Neuronal stem cell (in vitro differentiated cells): ENCODE results near the gene ZNF579.
A peak's percentile ranks its signal among the peaks of the same experiment; 100 is the strongest.
"Not testable (repeated sequence)": the region's sequence is repeated elsewhere in the genome, so short reads cannot be mapped to it uniquely, and the experiment has no call there.

Experiments used
- DNase-seq: peaks from one replicate; pipeline ENCODE4 v3.0.0-alpha.2; 2013; ENCODE audit warnings: low spot score
- H2AFZ ChIP-seq: one replicate; pipeline ENCODE4 v1.6.1; 2013; ENCODE audit warnings: mild to moderate bottlenecking, low read length, inconsistent platforms
- H2AK5ac ChIP-seq: 2 replicates; pipeline ENCODE4 v1.6.1; 2013; ENCODE audit warnings: low read depth, mild to moderate bottlenecking, inconsistent platforms, low read length, moderate library complexity, mixed read lengths
- H2BK120ac ChIP-seq: 2 replicates; pipeline ENCODE4 v1.6.1; 2013; ENCODE audit warnings: low read depth, mild to moderate bottlenecking, inconsistent platforms, low read length, moderate library complexity, mixed read lengths
- H2BK12ac ChIP-seq: one replicate; pipeline ENCODE4 v1.6.1; 2013; ENCODE audit warnings: low read length, inconsistent platforms
- H2BK15ac ChIP-seq: 2 replicates; pipeline ENCODE4 v1.6.1; 2013; ENCODE audit warnings: mild to moderate bottlenecking, low read length, inconsistent platforms, mixed read lengths
- H2BK5ac ChIP-seq: one replicate; pipeline ENCODE4 v1.6.1; 2013; ENCODE audit warnings: inconsistent platforms, mild to moderate bottlenecking, low read length, moderate library complexity
- H3K14ac ChIP-seq: one replicate; pipeline ENCODE4 v1.6.1; 2013; ENCODE audit warnings: low read length, inconsistent platforms
- H3K18ac ChIP-seq: 2 replicates; pipeline ENCODE4 v1.6.1; 2013; ENCODE audit warnings: low read length, inconsistent platforms
- H3K23ac ChIP-seq: 2 replicates; pipeline ENCODE4 v1.6.1; 2013; ENCODE audit warnings: low read depth, mild to moderate bottlenecking, mixed read lengths, low read length, inconsistent platforms; ENCODE audit not compliant: poor library complexity
- H3K27ac ChIP-seq: replicated peaks from 3 replicates; pipeline ENCODE4 v1.5.1; 2013; ENCODE audit warnings: low read length, inconsistent platforms
- H3K27me3 ChIP-seq, 3 experiments: 2 replicates each; pipeline ENCODE4 v1.6.1; 2013; ENCODE audit warnings: low read length in 3 of 3, mild to moderate bottlenecking in 2 of 3, inconsistent platforms in 1 of 3, low read depth in 1 of 3, mixed read lengths in 1 of 3, moderate library complexity in 1 of 3; ENCODE audit not compliant: control insufficient read depth in 3 of 3, insufficient read depth in 3 of 3
- H3K36me3 ChIP-seq, 2 donors: replicated peaks in 1 of 2; 2 replicates each; pipeline ENCODE4 v1.6.1; 2013; ENCODE audit warnings: low read length in 2 of 2; ENCODE audit not compliant: control insufficient read depth in 2 of 2, insufficient read depth in 2 of 2
- H3K4ac ChIP-seq: 2 replicates; pipeline ENCODE4 v1.6.1; 2013; ENCODE audit warnings: inconsistent platforms, mild to moderate bottlenecking, low read length, moderate library complexity
- H3K4me1 ChIP-seq, 2 donors: 1 replicate in 1 of 2; 2 replicates in 1 of 2; pipeline ENCODE4 v1.6.1; 2013; ENCODE audit warnings: low read length in 2 of 2, low read depth in 1 of 2; ENCODE audit not compliant: control insufficient read depth in 2 of 2, insufficient read depth in 1 of 2
- H3K4me2 ChIP-seq: one replicate; pipeline ENCODE4 v1.6.1; 2013; ENCODE audit warnings: mild to moderate bottlenecking, low read length, inconsistent platforms; ENCODE audit not compliant: insufficient read depth, poor library complexity, severe bottlenecking
- H3K4me3 ChIP-seq, 2 donors: 2 replicates each; pipeline ENCODE4 v1.5.1; 2013; ENCODE audit warnings: low read length in 2 of 2, mild to moderate bottlenecking in 2 of 2, inconsistent platforms in 1 of 2, moderate library complexity in 1 of 2
- H3K79me1 ChIP-seq: one replicate; pipeline ENCODE4 v1.6.1; 2013; ENCODE audit warnings: low read depth, mild to moderate bottlenecking, inconsistent platforms, low read length, moderate library complexity
- H3K9ac ChIP-seq: one replicate; pipeline ENCODE4 v1.6.1; 2013; ENCODE audit warnings: mild to moderate bottlenecking, low read depth, low read length, inconsistent platforms; ENCODE audit not compliant: poor library complexity
- H3K9me3 ChIP-seq, 2 donors: replicated peaks in 1 of 2; 2 replicates each; pipeline versions ENCODE3 to v1.6.1; 2013; ENCODE audit warnings: low read length in 2 of 2, mild to moderate bottlenecking in 2 of 2, inconsistent platforms in 1 of 2, low read depth in 1 of 2, mixed read lengths in 1 of 2, moderate library complexity in 1 of 2; ENCODE audit not compliant: control insufficient read depth in 2 of 2, insufficient read depth in 1 of 2
- H4K8ac ChIP-seq: one replicate; pipeline ENCODE4 v1.6.1; 2013; ENCODE audit warnings: low read depth, mild to moderate bottlenecking, inconsistent platforms, low read length, moderate library complexity
- H4K91ac ChIP-seq: one replicate; pipeline ENCODE4 v1.6.1; 2013; ENCODE audit warnings: low read length, low read depth, mild to moderate bottlenecking, inconsistent platforms; ENCODE audit not compliant: poor library complexity
- WGBS, 2 donors: extraction: QIAGEN DNeasy Blood & Tissue Kit; methylation state at CpG; one replicate each; pipeline ENCODE4 v1.1.7; 2013; ENCODE audit warnings: missing lambda C conversion rate in 2 of 2, mixed read lengths in 1 of 2; ENCODE audit not compliant: insufficient read length in 2 of 2, insufficient replicate concordance in 1 of 2; ENCODE audit errors: extremely low coverage in 2 of 2; 5-methylcytosine and 5-hydroxymethylcytosine counted together

Gene ZNF579

GRCh38 chr19:55578761-55579747 is 1.6 kb downstream of the ZNF579 start:
- no peak overlapping the region for H2BK120ac ChIP-seq
- no peak for DNase-seq
- peak overlapping the region; percentile 54 for H2BK15ac ChIP-seq
- no CpG with 5 or more reads among the region's 90 CpGs for WGBS, 2 donors
- H2BK5ac ChIP-seq: peak overlapping the region; percentile 99
- no peak overlapping the region for H3K4ac ChIP-seq
- H2AK5ac ChIP-seq: peak overlapping the region; percentile 46
- H3K23ac ChIP-seq: peak overlapping the region; percentile 85
- H3K36me3 ChIP-seq: peaks cover 18% of the 10 kb centered on the region in 2 donors
- no peak overlapping the region for H3K27ac ChIP-seq
- H3K9ac ChIP-seq: peak overlapping the region; percentile 83
- no peak overlapping the region for H3K18ac ChIP-seq
- H3K9me3 ChIP-seq: no peaks in the 10 kb centered on the region
- peak overlapping the region; percentile 93 to 99 for H3K4me3 ChIP-seq
- peaks cover 14% of the 10 kb centered on the region for H3K79me1 ChIP-seq
- H2BK12ac ChIP-seq: peak overlapping the region; percentile 22
- H3K14ac ChIP-seq: peak overlapping the region; percentile 71
- peak overlapping the region; percentile 87 for H3K4me2 ChIP-seq
- no peaks in the 10 kb centered on the region for H3K27me3 ChIP-seq
- peaks cover 0 to 3% of the 10 kb centered on the region in 2 donors for H3K4me1 ChIP-seq
- no peak overlapping the region for H2AFZ ChIP-seq
- H4K91ac ChIP-seq: no peak overlapping the region
- H4K8ac ChIP-seq: no peak overlapping the region

GRCh38 chr19:55578031-55578760 is 2.5 kb downstream of the ZNF579 start:
- H3K9ac ChIP-seq: no peak overlapping the region
- no peak overlapping the region for H2BK5ac ChIP-seq
- peak overlapping the region; percentile 46 for H2AK5ac ChIP-seq
- no peak overlapping the region for H3K27ac ChIP-seq
- H3K18ac ChIP-seq: no peak overlapping the region
- H3K14ac ChIP-seq: peak overlapping the region; percentile 71
- H2AFZ ChIP-seq: no peak overlapping the region
- H3K79me1 ChIP-seq: peaks cover 14% of the 10 kb centered on the region
- no peak overlapping the region for H2BK15ac ChIP-seq
- no peaks in the 10 kb centered on the region for H3K9me3 ChIP-seq
- peaks cover 18% of the 10 kb centered on the region in 2 donors for H3K36me3 ChIP-seq
- H3K27me3 ChIP-seq: no peaks in the 10 kb centered on the region
- H3K4ac ChIP-seq: no peak overlapping the region
- no CpG with 5 or more reads among the region's 83 CpGs for WGBS, 2 donors
- H4K8ac ChIP-seq: no peak overlapping the region
- no peak overlapping the region for H4K91ac ChIP-seq
- H2BK120ac ChIP-seq: no peak overlapping the region
- peak overlapping the region in 1 of 2 donors; percentile 22 for H3K4me3 ChIP-seq
- H2BK12ac ChIP-seq: peak overlapping the region; percentile 22
- H3K4me2 ChIP-seq: no peak overlapping the region
- peak overlapping the region; percentile 85 for H3K23ac ChIP-seq
- DNase-seq: no peak
- peaks cover 0 to 3% of the 10 kb centered on the region in 2 donors for H3K4me1 ChIP-seq

- Histone ChIP-seq H2AK5ac (no peak overlapping the region), H3K4me2 (no peak overlapping the region), H3K27ac (no peak overlapping the region), H3K36me3 (peaks cover 18% of the 10 kb centered on the region in 2 donors), H2BK15ac (no peak overlapping the region), H4K8ac (no peak overlapping the region), H3K14ac (no peak overlapping the region), H3K18ac (no peak overlapping the region), H3K79me1 (peaks cover 14% of the 10 kb centered on the region), H3K4ac (no peak overlapping the region), H3K23ac (no peak overlapping the region), H3K4me1 (peaks cover 0 to 3% of the 10 kb centered on the region in 2 donors), H3K9ac (no peak overlapping the region), H2BK120ac (no peak overlapping the region), H2AFZ (no peak overlapping the region), H3K27me3 (no peaks in the 10 kb centered on the region), H2BK12ac (no peak overlapping the region), H4K91ac (no peak overlapping the region), H3K4me3 (no peak overlapping the region), H3K9me3 (no peaks in the 10 kb centered on the region), H2BK5ac (no peak overlapping the region)
- DNase-seq: no peak
- no CpG with 5 or more reads among the region's 5 CpGs for WGBS, 2 donors
Measured at GRCh38 chr19:55576746-55577145, 3.9 kb downstream of the ZNF579 start.

DNA sequence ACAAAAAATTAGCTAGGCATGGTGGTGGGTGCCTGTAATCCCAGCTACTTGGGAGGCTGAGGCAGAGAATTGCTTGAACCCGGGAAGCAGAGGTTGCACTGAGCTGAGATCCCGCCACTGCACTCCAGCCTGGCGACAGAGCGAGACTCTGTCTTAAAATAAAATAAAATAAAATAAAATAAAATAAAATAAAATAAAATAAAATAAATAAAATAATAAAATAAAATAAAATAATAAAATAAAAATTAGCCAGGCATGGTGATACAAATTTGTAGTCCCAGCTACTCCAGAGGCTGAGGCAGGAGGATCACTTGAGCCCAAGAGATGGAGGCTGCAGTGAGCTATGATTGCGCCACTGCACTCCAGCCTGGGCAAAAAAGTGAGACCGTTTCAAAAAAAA is 6.7 kb downstream of the ZNF579 start:
- H3K27ac ChIP-seq, H3K79me1 ChIP-seq, H2BK5ac ChIP-seq, H3K23ac ChIP-seq, H2BK120ac ChIP-seq, H3K4ac ChIP-seq, H4K8ac ChIP-seq, H2AK5ac ChIP-seq, H2BK12ac ChIP-seq, H3K4me3 ChIP-seq, H3K18ac ChIP-seq, H3K9me3 ChIP-seq, H3K27me3 ChIP-seq, H3K4me2 ChIP-seq, H3K14ac ChIP-seq, H2BK15ac ChIP-seq, H3K4me1 ChIP-seq, H3K9ac ChIP-seq, H4K91ac ChIP-seq, H2AFZ ChIP-seq, DNase-seq: not testable (repeated sequence)
- H3K36me3 ChIP-seq: peaks cover 17 to 18% of the 10 kb centered on the region in 2 donors
- WGBS, 2 donors: no CpG with 5 or more reads among the region's 6 CpGs
